HG02798 (cell line): Measurements from ENCODE around the gene USH2A.

Experiments
- ATAC-seq: cut with Tn5 transposase; IDR thresholded peaks from one replicate; pipeline ENCODE4 v1.9.1; 2021; ENCODE audit warnings: mild to moderate bottlenecking; ENCODE audit not compliant: unreplicated experiment, poor library complexity

The USH2A gene

GRCh38 chr1:216303690-216304089 is 119.6 kb downstream of the USH2A start:
- ATAC-seq = no peak

DNA sequence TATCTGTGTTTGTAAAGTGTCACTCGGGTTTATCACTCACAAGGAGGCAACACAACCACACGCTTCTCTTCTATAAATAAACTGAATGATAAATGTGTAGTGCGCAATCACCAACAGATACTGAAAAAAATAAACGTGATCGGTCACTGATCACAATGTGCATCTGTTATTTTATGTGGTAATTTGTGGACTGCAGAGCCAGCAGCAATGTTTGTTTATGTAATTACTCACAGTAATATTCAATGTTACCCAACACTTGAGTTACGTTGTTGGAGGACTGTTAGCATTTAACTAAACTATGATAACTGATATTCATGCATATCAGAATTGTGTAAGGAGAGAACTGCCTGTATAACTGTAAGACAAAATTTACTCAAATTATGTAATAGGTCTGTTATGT is 129.6 kb downstream of the USH2A start:
- ATAC-seq = no peak

- ATAC-seq = no peak
These were observed 133.2 kb downstream of the USH2A start for GRCh38 chr1:216290074-216290473.

DNA sequence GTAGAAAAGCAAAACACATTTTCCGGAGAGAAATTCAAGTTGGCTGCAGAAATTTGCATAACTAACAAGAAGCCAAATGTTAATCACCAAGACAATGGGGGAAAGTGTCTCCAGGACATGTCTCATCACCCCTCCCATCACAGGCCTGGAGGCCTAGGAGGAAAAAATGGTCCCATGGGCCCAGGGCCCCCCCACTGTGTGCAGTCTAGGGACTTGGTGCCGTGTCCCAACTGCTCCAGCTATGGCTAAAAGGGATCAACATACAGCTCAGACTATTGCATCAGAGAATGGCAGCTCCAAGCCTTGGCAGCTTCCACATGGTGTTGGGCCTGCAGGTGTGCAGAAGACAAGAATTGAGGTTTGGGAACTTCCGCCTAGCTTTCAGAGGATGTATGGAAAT is 138.2 kb downstream of the USH2A start:
- ATAC-seq = no peak

GRCh38 chr1:216281757-216282156 is 141.5 kb downstream of the USH2A start:
- no peak for ATAC-seq

DNA sequence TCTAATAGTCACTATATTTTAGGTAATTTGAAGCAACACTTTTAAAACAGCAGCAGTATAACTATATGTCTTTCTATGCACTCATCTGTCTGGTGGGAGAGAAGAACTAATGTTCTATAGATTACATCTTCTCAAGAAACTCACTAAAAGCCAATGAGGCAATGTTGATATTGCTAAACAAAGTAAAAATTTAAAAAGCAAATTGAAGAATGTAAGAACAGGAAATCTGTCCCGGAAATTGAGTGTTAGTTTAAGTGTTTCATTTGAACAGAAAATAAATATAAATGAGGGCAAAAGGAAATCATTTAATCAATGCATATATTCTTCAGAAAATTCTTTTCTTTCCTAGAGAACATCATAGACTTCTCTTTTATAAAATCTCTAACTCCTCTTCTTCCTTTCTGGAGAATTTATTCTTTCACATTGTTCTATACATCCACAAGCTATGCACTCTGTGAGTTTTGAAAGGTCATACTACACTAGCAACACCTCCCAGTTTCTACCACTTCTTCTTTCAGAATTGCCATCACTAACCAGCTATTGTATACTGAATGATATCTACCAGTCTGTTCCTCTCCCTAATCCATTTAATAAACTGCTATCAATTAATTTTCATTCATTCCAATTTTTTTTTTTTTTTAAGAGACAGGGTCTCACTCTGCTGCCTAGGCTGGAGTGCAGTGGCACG is 153.0 kb downstream of the USH2A start:
- ATAC-seq = no peak

DNA sequence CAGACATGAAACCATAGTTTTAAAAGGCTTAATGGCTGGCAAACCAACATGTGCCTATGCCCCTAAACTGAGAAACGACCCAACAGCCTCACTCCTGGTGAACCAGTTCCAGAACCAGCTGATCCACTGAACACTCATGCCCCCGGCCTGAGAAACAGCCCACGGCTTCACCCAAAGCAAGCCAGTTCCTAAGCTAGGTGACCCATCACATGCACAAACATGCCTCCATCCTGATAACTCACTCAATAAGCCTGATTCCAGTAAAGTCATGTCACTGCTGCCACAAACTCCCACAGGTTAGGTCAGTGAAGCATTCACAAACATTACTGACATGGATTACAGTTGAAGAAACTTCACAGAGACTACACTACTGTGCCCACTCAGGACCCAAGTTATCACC is 161.6 kb downstream of the USH2A start:
- ATAC-seq = no peak

DNA sequence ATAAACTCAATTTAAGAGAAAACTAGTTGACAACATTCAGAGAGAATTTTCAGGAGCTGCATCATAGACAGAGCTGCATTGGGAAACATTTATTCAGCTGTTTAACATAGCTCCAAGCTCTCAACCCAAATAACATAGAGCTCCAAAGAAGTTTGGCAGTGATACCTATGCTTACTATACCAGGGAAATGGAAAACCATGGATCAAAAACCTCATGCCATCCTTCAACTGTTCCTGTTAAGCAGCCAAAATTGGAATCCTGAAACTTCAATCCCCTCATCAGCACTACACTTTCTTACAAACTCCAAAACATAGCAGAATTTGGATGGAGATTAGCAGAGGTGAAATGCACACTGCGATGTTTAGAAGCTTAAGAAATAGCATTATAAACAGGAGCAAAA is 164.4 kb downstream of the USH2A start:
- ATAC-seq = no peak

DNA sequence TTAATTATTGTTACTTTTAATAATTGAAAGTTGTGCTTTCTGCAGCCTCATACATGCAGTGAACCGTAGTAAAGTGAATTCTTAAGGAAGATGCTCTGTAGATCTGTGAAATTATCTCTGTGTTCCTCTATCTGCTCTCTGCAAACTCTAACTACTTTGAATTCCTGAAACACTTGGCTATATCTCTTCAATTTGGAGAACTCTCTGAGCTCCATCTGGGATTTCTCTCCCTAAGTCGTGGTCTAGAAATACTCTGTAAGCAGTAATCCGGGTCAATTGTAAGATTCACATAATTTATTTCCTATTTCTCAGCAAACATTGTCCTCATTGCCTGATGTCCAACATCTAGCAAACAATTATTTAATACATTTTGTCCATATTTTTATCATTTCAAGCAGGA is 164.9 kb downstream of the USH2A start:
- ATAC-seq = no peak

DNA sequence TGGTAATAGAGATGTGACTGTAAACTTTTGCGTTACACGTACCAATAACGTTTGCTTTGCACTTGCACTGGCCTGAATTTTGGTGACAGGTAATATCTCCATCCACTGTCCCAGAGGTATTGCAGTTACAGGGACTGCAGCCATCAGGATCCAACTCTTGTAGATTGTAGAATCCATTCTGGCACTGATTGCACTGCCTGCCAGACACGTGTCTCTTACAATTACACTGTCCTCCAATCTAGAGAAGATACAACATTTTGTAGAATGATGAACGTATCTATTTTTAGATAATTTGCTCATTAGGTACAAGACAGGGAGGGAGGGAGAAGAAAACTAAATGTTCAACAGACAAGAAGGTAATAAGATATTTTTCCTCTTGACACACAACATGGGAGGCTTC is 172.4 kb downstream of the USH2A start:
- ATAC-seq = no peak

- no peak for ATAC-seq
These were observed 174.6 kb downstream of the USH2A start for GRCh38 chr1:216248628-216249027.

- ATAC-seq = no peak
These were observed 175.3 kb downstream of the USH2A start for GRCh38 chr1:216247937-216248336.

DNA sequence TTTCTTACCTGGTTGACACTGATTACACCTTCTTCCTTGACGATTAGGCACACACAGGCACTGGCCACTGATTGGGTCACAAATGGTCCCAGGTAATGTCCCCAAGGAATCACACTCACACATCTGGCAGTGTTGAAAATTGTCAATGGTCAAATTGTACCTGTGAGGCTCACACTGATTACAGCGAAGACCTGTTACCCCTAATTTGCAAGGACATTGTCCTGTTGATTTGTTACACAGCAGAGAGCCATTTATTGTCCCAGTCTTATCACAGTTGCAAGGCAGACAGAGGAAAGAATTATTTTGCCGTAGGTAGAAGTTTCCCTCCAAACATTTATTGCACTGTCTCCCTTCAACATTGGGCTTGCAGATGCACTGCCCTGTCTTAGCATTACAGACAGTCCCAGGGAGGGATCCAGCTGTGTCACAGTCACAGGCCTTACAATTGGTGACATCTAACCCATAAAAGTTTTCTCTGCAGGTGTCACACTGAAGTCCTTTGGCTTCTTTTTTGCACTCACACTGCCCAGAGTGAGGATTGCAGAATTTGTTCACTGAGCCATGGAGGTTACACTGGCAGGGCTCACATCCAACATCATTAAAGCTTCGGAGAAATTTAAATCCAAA is 176.6 kb downstream of the USH2A start:
- ATAC-seq = no peak

DNA sequence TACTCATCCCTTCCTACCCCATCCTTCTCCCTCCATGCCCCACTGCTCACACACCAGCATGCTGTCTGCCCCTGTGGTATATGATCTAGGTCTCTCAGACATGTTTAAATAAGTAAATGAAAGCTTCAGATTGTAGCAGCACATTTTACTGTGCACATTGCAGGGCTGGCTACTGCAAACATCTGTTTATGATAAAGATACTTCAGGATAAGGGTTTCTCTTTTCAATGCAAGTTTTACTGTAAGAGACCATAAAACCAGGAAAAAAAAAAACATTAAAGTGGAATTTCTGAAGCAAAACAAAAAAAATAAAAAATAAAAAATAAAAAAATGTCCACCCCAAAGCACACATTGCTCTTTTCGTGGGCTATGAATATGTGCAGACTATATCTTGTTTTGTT is 184.4 kb downstream of the USH2A start:
- no peak for ATAC-seq

- ATAC-seq = no peak
These were observed 185.2 kb downstream of the USH2A start for GRCh38 chr1:216237927-216238542.

GRCh38 chr1:216224233-216224632 is 199.0 kb downstream of the USH2A start:
- ATAC-seq = no peak

DNA sequence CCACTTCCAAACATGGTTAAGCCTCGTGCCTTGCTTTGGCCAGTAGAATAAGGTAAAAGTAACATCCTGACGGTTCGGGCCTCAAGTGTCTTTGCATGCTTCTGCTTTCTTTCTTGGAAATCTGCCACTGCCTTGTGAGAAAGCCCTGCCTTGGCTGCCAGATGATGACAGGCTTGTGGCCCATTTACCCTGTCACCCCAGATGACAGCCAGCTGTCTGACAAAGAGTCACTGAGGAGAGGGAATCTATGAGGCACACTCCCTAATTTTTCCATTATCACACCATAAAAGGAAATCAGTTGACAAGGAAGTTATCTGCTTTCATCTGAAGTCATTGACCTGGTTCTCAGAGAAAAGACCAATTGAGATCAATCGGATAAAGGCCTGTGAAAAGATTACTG is 199.8 kb downstream of the USH2A start:
- ATAC-seq = no peak

- ATAC-seq = no peak
These were observed 201.0 kb downstream of the USH2A start for GRCh38 chr1:216222288-216222687.

- peak; percentile 99 for ATAC-seq
These were observed 202.0 kb downstream of the USH2A start for GRCh38 chr1:216221260-216221700.

DNA sequence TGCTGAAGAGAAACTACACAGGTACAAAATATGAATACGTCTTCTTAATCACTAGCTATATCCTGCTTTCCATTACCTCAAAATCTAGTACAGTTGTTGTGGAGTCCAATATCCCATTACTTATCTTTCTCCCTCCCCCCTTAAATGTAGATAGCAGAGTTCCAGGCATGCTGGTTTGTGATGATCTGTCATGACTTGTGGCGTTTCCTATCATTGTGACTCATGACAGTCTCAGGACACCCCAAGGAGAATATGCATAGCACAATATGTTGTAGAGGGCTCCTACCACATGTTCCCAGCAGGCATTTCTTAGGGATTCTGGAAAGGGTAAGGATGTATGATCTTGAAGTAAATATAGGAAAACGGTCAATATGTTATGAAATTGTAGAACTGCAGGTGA is 206.9 kb downstream of the USH2A start:
- ATAC-seq = no peak

GRCh38 chr1:216215169-216215568 is 208.1 kb downstream of the USH2A start:
- ATAC-seq = no peak

DNA sequence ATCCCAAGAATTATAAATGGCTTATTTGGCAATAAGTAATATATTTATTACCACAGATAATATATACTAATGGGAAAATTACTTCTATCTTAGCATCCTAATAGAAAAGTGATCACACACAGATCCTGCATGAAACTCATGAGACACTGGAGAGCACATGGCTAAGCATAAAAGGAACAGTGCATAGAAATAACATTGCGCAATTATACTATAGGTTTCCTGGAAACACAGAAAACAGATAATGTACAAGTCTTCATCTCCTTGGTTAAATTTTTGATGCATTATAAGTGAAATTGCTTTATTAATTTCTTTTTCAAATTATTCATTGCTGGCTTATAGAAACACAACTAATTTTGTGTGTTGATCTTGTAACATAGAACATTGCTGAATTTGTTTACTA is 210.4 kb downstream of the USH2A start:
- no peak for ATAC-seq
